Cardiac muscle cell (in vitro differentiated cells and primary cell): ENCODE measurements around the gene SMYD3. TPM values are rescaled to one million over a fixed set of nuclear protein-coding genes. Genes with fewer than 3 reads are reported as not detected.

Experiments
- DNase-seq, 2 donors: peaks; one replicate each; pipeline versions ENCODE4 v3.0.0 to v3.0.0-alpha.2; 2010 to 2017; ENCODE audit warnings: low read depth in 1 of 2, low spot score in 1 of 2
- H3K27ac ChIP-seq: fragments of 200-600 bp; sonication (generic); 2 replicates; pipeline ENCODE4 v1.5.1; 2016
- H3K27me3 ChIP-seq: fragments of 200-600 bp; sonication (generic); 2 replicates; pipeline ENCODE4 v1.6.0; 2016; ENCODE audit warnings: control low read depth
- H3K36me3 ChIP-seq: fragments of 200-600 bp; sonication (generic); 2 replicates; pipeline ENCODE4 v1.5.1; 2016; ENCODE audit warnings: control low read depth
- H3K4me1 ChIP-seq: fragments of 200-600 bp; sonication (generic); 2 replicates; pipeline ENCODE4 v1.8.1; 2017; ENCODE audit warnings: low read depth, mild to moderate bottlenecking, mixed run types
- H3K4me3 ChIP-seq: fragments of 200-600 bp; sonication (generic); 2 replicates; pipeline ENCODE4 v1.5.1; 2016; ENCODE audit warnings: mild to moderate bottlenecking
- H3K9me3 ChIP-seq: fragments of 200-600 bp; sonication (generic); 2 replicates; pipeline ENCODE4 v1.5.1; 2017; ENCODE audit warnings: low read depth, mild to moderate bottlenecking, control low read depth
- polyA plus RNA-seq: library from polyadenylated mRNA; unstranded; fragments of >200 nt; fragmentation: Nextera tagmentation; extraction: Ambion mirVana; gene quantifications from 2 replicates; pipeline ENCODE4 v1.2.1, GENCODE V29; 2016
- total RNA-seq: library from RNA; depleted of rRNA; stranded (reverse); fragments of >200 nt; gene quantifications from 2 replicates; pipeline ENCODE4 v1.2.3, GENCODE V29; 2016
- TF ChIP-seq, protein P1 (sequence below): IDR thresholded peaks from 2 replicates; pipeline ENCODE4 v1.5.1; 2012; ENCODE audit warnings: low read depth, mild to moderate bottlenecking, low read length

Gene SMYD3
- total and polyA plus RNA-seq, 2 experiments from 2014 or later, result 47.2 to 50.8 TPM

DNA sequence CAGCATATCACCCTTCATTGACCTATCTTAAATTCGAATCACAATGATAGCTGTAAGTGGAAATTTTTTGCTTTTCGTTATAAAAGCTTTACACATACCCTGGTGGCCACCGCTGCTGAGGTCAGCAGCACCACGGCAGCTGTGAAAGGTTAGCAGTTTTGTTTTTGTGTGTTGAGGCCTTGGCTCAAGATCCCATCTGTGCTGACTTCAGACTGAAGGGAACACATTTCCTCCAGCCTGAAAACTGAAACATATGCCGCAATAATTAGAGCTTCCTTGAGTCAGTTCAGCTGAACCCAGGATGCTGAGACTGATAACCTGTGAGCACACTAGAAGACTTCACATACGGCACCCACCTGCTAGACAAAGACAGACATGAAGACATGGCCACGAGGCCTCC lies 103.0 kb downstream of the SMYD3 start:
- H3K36me3 ChIP-seq, result no peaks in the 10 kb centered on the region
- no peaks in the 10 kb centered on the region for H3K9me3 ChIP-seq
- no peak overlapping the region for H3K27ac ChIP-seq
- TF ChIP-seq, protein P1, sequence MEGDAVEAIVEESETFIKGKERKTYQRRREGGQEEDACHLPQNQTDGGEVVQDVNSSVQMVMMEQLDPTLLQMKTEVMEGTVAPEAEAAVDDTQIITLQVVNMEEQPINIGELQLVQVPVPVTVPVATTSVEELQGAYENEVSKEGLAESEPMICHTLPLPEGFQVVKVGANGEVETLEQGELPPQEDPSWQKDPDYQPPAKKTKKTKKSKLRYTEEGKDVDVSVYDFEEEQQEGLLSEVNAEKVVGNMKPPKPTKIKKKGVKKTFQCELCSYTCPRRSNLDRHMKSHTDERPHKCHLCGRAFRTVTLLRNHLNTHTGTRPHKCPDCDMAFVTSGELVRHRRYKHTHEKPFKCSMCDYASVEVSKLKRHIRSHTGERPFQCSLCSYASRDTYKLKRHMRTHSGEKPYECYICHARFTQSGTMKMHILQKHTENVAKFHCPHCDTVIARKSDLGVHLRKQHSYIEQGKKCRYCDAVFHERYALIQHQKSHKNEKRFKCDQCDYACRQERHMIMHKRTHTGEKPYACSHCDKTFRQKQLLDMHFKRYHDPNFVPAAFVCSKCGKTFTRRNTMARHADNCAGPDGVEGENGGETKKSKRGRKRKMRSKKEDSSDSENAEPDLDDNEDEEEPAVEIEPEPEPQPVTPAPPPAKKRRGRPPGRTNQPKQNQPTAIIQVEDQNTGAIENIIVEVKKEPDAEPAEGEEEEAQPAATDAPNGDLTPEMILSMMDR, result no peak
- no peaks in the 10 kb centered on the region for H3K4me1 ChIP-seq
- DNase-seq, result no peak
- H3K4me3 ChIP-seq, result no peak overlapping the region
- no peaks in the 10 kb centered on the region for H3K27me3 ChIP-seq

DNA sequence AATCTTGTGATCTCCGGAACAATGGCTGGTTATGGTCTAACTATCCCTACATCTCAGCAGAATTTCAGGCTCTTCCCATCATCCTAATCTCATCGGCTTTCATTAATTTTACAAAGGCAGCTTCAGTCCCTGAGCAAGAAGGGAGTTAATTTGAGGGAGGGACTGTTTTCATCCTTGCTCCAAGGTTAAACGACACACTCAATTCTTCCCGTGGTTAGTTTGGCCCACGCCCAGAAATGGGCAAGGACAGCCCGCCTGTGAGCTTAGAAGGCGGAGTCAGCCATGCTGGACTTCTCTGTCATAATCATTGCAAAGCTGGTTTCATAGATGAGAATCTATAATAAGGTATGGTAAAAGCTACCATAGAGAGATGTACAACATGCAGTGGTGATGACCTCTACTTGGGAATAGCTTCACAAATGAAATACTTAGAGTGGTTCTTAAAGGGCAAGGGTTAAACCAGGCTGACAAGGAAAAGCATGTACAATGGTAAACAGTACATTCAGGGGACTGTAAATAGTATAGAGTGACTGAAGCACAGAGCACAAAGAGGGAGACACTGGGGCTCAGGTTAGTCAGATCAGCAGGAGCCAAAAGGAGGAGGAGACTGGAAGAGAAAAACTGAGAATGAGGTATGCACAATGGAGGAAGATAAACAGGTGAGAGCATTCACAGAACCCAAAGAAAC lies 108.8 kb downstream of the SMYD3 start:
- no peaks in the 10 kb centered on the region for H3K9me3 ChIP-seq
- no peak overlapping the region for H3K27ac ChIP-seq
- H3K27me3 ChIP-seq, result no peaks in the 10 kb centered on the region
- no peaks in the 10 kb centered on the region for H3K4me1 ChIP-seq
- no peak for DNase-seq
- TF ChIP-seq, protein P1, result no peak
- H3K4me3 ChIP-seq, result no peak overlapping the region
- H3K36me3 ChIP-seq, result no peaks in the 10 kb centered on the region

GRCh38 chr1:246397046-246397445 lies 110.0 kb downstream of the SMYD3 start:
- H3K4me3 ChIP-seq, result no peak overlapping the region
- TF ChIP-seq, protein P1, result no peak
- DNase-seq, result no peak
- no peaks in the 10 kb centered on the region for H3K27me3 ChIP-seq
- no peaks in the 10 kb centered on the region for H3K9me3 ChIP-seq
- no peaks in the 10 kb centered on the region for H3K36me3 ChIP-seq
- H3K4me1 ChIP-seq, result no peaks in the 10 kb centered on the region
- H3K27ac ChIP-seq, result no peak overlapping the region

GRCh38 chr1:246396322-246396721 lies 110.8 kb downstream of the SMYD3 start:
- H3K4me1 ChIP-seq, result no peaks in the 10 kb centered on the region
- H3K27ac ChIP-seq, result no peak overlapping the region
- no peak overlapping the region for H3K4me3 ChIP-seq
- H3K27me3 ChIP-seq, result no peaks in the 10 kb centered on the region
- no peak for DNase-seq
- no peaks in the 10 kb centered on the region for H3K9me3 ChIP-seq
- TF ChIP-seq, protein P1, result no peak
- H3K36me3 ChIP-seq, result no peaks in the 10 kb centered on the region

DNA sequence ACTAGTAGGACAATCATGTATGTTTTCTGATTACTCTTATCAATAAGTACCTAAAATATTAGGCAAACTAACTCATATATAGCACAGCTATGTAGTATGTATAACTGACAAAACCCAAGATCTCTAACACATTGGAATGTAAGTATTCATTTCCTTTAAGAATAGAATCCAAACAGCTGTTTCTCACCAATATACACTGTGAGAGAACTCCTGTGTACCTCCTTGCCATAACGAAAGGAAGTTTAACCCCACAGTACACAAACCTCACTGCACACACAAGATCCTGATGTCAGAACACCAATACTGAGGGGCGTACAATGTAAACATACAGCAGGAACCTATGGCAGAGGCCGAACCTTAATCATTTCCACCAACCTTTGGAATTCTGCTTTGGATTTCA lies 113.0 kb downstream of the SMYD3 start:
- Histone ChIP-seq H3K27me3 (no peaks in the 10 kb centered on the region), H3K4me3 (no peak overlapping the region), H3K4me1 (no peaks in the 10 kb centered on the region), H3K9me3 (no peaks in the 10 kb centered on the region), H3K36me3 (no peaks in the 10 kb centered on the region), H3K27ac (no peak overlapping the region)
- no peak for DNase-seq
- TF ChIP-seq, protein P1, result no peak
